Endothelial cell of umbilical vein (primary cell): Measurements from ENCODE around the gene ZBTB9.

Experiments used
- CTCF ChIP-seq, 2 donors: IDR thresholded peaks; 1 replicate in 1 of 2; 2 replicates in 1 of 2; pipeline ENCODE4 v1.5.1; 2011; ENCODE audit warnings: low read length in 2 of 2, mild to moderate bottlenecking in 2 of 2, moderate library complexity in 2 of 2, control low read depth in 1 of 2, inconsistent platforms in 1 of 2, low read depth in 1 of 2; ENCODE audit not compliant: insufficient read depth in 1 of 2; ENCODE audit errors: extremely low read depth in 1 of 2
- EZH2 ChIP-seq: IDR thresholded peaks from 2 replicates; pipeline ENCODE4 v1.6.1; 2012; ENCODE audit warnings: borderline replicate concordance, low read depth, mild to moderate bottlenecking, moderate library complexity, low read length, inconsistent platforms; ENCODE audit not compliant: severe bottlenecking
- FOS ChIP-seq: IDR thresholded peaks from 2 replicates; pipeline ENCODE4 v1.6.1; 2011; ENCODE audit warnings: mild to moderate bottlenecking, low read length, moderate library complexity, borderline replicate concordance; ENCODE audit not compliant: insufficient read depth
- JUN ChIP-seq: IDR thresholded peaks from 2 replicates; pipeline ENCODE4 v1.6.1; 2011; ENCODE audit warnings: borderline replicate concordance, low read depth; ENCODE audit not compliant: insufficient read length, insufficient read depth
- MYC ChIP-seq: IDR thresholded peaks from one replicate; pipeline ENCODE4 v1.6.1; 2011; ENCODE audit warnings: mild to moderate bottlenecking, low read depth, low read length
- POLR2A ChIP-seq: IDR thresholded peaks from 2 replicates; pipeline ENCODE4 v1.6.1; 2012; ENCODE audit warnings: low read depth, mild to moderate bottlenecking, control low read depth, low read length
- POLR2AphosphoS5 ChIP-seq: IDR thresholded peaks from 2 replicates; pipeline ENCODE4 v1.6.1; 2012; ENCODE audit warnings: low read depth, mild to moderate bottlenecking, control low read depth, low read length, moderate library complexity; ENCODE audit not compliant: insufficient read depth
- TF ChIP-seq, protein P1 (sequence below): IDR thresholded peaks from 2 replicates; pipeline ENCODE4 v1.6.1; 2011; ENCODE audit not compliant: insufficient read depth, insufficient read length

DNA sequence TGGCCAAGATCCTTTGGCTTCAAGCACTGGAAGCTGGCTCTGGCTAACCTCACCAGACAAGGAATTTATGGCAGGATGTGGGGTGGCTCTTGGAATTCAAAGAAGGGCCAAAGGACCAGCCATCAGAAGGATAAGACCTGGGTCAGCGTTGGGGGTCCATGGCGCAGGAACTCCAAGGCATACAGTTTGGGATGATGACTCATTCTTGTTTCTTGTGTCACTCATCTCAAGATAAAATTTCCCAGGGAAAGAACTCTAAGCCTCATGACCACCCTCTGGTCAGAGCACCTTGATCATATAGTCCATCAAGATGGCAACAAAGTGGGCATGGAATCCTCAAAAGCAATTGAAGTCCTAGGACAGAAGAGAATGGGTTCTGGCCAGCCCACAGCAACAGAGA lies 4.8 kb downstream of the ZBTB9 start:
- TF ChIP-seq EZH2 (no peak), CTCF (IDR thresholded peaks at IDR 0.05; ENCODE audit: extremely low read depth in 1 of 2, insufficient read depth in 1 of 2, low read depth in 1 of 2, low read length in 2 of 2) (no peak), POLR2A (no peak), POLR2AphosphoS5 (no peak), MYC (no peak), FOS (no peak), JUN (peak; percentile 25)
- TF ChIP-seq, protein P1, sequence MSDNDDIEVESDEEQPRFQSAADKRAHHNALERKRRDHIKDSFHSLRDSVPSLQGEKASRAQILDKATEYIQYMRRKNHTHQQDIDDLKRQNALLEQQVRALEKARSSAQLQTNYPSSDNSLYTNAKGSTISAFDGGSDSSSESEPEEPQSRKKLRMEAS, result no peak
